Neuronal stem cell (in vitro differentiated cells): ENCODE measurements around the gene ERP44.

Experiments used
- DNase-seq: peaks from one replicate; pipeline ENCODE4 v3.0.0-alpha.2; 2013; ENCODE audit warnings: low spot score
- H2AFZ ChIP-seq: one replicate; pipeline ENCODE4 v1.6.1; 2013; ENCODE audit warnings: mild to moderate bottlenecking, low read length, inconsistent platforms
- H2AK5ac ChIP-seq: 2 replicates; pipeline ENCODE4 v1.6.1; 2013; ENCODE audit warnings: low read depth, mild to moderate bottlenecking, inconsistent platforms, low read length, moderate library complexity, mixed read lengths
- H2BK120ac ChIP-seq: 2 replicates; pipeline ENCODE4 v1.6.1; 2013; ENCODE audit warnings: low read depth, mild to moderate bottlenecking, inconsistent platforms, low read length, moderate library complexity, mixed read lengths
- H2BK12ac ChIP-seq: one replicate; pipeline ENCODE4 v1.6.1; 2013; ENCODE audit warnings: low read length, inconsistent platforms
- H2BK15ac ChIP-seq: 2 replicates; pipeline ENCODE4 v1.6.1; 2013; ENCODE audit warnings: mild to moderate bottlenecking, low read length, inconsistent platforms, mixed read lengths
- H2BK5ac ChIP-seq: one replicate; pipeline ENCODE4 v1.6.1; 2013; ENCODE audit warnings: inconsistent platforms, mild to moderate bottlenecking, low read length, moderate library complexity
- H3K14ac ChIP-seq: one replicate; pipeline ENCODE4 v1.6.1; 2013; ENCODE audit warnings: low read length, inconsistent platforms
- H3K18ac ChIP-seq: 2 replicates; pipeline ENCODE4 v1.6.1; 2013; ENCODE audit warnings: low read length, inconsistent platforms
- H3K23ac ChIP-seq: 2 replicates; pipeline ENCODE4 v1.6.1; 2013; ENCODE audit warnings: low read depth, mild to moderate bottlenecking, mixed read lengths, low read length, inconsistent platforms; ENCODE audit not compliant: poor library complexity
- H3K27ac ChIP-seq: replicated peaks from 3 replicates; pipeline ENCODE4 v1.5.1; 2013; ENCODE audit warnings: low read length, inconsistent platforms
- H3K27me3 ChIP-seq, 3 experiments: 2 replicates each; pipeline ENCODE4 v1.6.1; 2013; ENCODE audit warnings: low read length in 3 of 3, mild to moderate bottlenecking in 2 of 3, inconsistent platforms in 1 of 3, low read depth in 1 of 3, mixed read lengths in 1 of 3, moderate library complexity in 1 of 3; ENCODE audit not compliant: control insufficient read depth in 3 of 3, insufficient read depth in 3 of 3
- H3K36me3 ChIP-seq, 2 donors: replicated peaks in 1 of 2; 2 replicates each; pipeline ENCODE4 v1.6.1; 2013; ENCODE audit warnings: low read length in 2 of 2; ENCODE audit not compliant: control insufficient read depth in 2 of 2, insufficient read depth in 2 of 2
- H3K4ac ChIP-seq: 2 replicates; pipeline ENCODE4 v1.6.1; 2013; ENCODE audit warnings: inconsistent platforms, mild to moderate bottlenecking, low read length, moderate library complexity
- H3K4me1 ChIP-seq, 2 donors: 1 replicate in 1 of 2; 2 replicates in 1 of 2; pipeline ENCODE4 v1.6.1; 2013; ENCODE audit warnings: low read length in 2 of 2, low read depth in 1 of 2; ENCODE audit not compliant: control insufficient read depth in 2 of 2, insufficient read depth in 1 of 2
- H3K4me2 ChIP-seq: one replicate; pipeline ENCODE4 v1.6.1; 2013; ENCODE audit warnings: mild to moderate bottlenecking, low read length, inconsistent platforms; ENCODE audit not compliant: insufficient read depth, poor library complexity, severe bottlenecking
- H3K4me3 ChIP-seq, 2 donors: 2 replicates each; pipeline ENCODE4 v1.5.1; 2013; ENCODE audit warnings: low read length in 2 of 2, mild to moderate bottlenecking in 2 of 2, inconsistent platforms in 1 of 2, moderate library complexity in 1 of 2
- H3K79me1 ChIP-seq: one replicate; pipeline ENCODE4 v1.6.1; 2013; ENCODE audit warnings: low read depth, mild to moderate bottlenecking, inconsistent platforms, low read length, moderate library complexity
- H3K9ac ChIP-seq: one replicate; pipeline ENCODE4 v1.6.1; 2013; ENCODE audit warnings: mild to moderate bottlenecking, low read depth, low read length, inconsistent platforms; ENCODE audit not compliant: poor library complexity
- H3K9me3 ChIP-seq, 2 donors: replicated peaks in 1 of 2; 2 replicates each; pipeline versions ENCODE3 to v1.6.1; 2013; ENCODE audit warnings: low read length in 2 of 2, mild to moderate bottlenecking in 2 of 2, inconsistent platforms in 1 of 2, low read depth in 1 of 2, mixed read lengths in 1 of 2, moderate library complexity in 1 of 2; ENCODE audit not compliant: control insufficient read depth in 2 of 2, insufficient read depth in 1 of 2
- H4K8ac ChIP-seq: one replicate; pipeline ENCODE4 v1.6.1; 2013; ENCODE audit warnings: low read depth, mild to moderate bottlenecking, inconsistent platforms, low read length, moderate library complexity
- H4K91ac ChIP-seq: one replicate; pipeline ENCODE4 v1.6.1; 2013; ENCODE audit warnings: low read length, low read depth, mild to moderate bottlenecking, inconsistent platforms; ENCODE audit not compliant: poor library complexity
- WGBS, 2 donors: extraction: QIAGEN DNeasy Blood & Tissue Kit; methylation state at CpG; one replicate each; pipeline ENCODE4 v1.1.7; 2013; ENCODE audit warnings: missing lambda C conversion rate in 2 of 2, mixed read lengths in 1 of 2; ENCODE audit not compliant: insufficient read length in 2 of 2, insufficient replicate concordance in 1 of 2; ENCODE audit errors: extremely low coverage in 2 of 2; 5-methylcytosine and 5-hydroxymethylcytosine counted together

ERP44 gene

DNA sequence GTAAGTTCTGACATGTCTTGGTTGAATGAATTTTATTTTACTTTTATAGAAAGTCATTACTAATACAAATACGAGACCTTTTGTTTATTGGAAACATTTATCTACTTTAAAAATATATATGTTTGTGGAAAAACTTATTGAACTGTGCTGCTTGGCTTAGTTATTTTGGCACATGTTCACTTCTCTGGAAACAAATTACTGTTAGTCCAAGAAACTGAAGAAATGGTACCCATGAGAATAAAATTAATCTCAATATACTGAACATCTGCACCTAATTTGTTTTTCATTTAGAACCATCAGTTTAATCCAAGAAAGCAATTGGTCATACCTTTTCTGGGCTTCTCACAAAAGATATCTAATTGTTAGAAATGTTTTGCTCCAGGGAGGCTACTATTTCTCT, 32.4 kb upstream of the ERP44 start:
- H3K4ac ChIP-seq, result no peak overlapping the region
- DNase-seq, result no peak
- no peak overlapping the region for H2BK5ac ChIP-seq
- no peaks in the 10 kb centered on the region for H3K9me3 ChIP-seq
- H3K27me3 ChIP-seq, result no peaks in the 10 kb centered on the region
- H2BK120ac ChIP-seq, result no peak overlapping the region
- H2AK5ac ChIP-seq, result no peak overlapping the region
- H2BK15ac ChIP-seq, result no peak overlapping the region
- H3K18ac ChIP-seq, result no peak overlapping the region
- peaks cover 0 to 56% of the 10 kb centered on the region in 2 donors for H3K36me3 ChIP-seq
- H3K14ac ChIP-seq, result no peak overlapping the region
- no peak overlapping the region for H3K9ac ChIP-seq
- no peaks in the 10 kb centered on the region for H3K79me1 ChIP-seq
- H2AFZ ChIP-seq, result no peak overlapping the region
- no peak overlapping the region for H3K4me2 ChIP-seq
- no peak overlapping the region for H3K23ac ChIP-seq
- no peaks in the 10 kb centered on the region for H3K4me1 ChIP-seq
- H2BK12ac ChIP-seq, result no peak overlapping the region
- WGBS, 2 donors, result no CpG with 5 or more reads among the region's 1 CpG
- H4K8ac ChIP-seq, result no peak overlapping the region
- H3K27ac ChIP-seq, result no peak overlapping the region
- H3K4me3 ChIP-seq, result no peak overlapping the region
- no peak overlapping the region for H4K91ac ChIP-seq

DNA sequence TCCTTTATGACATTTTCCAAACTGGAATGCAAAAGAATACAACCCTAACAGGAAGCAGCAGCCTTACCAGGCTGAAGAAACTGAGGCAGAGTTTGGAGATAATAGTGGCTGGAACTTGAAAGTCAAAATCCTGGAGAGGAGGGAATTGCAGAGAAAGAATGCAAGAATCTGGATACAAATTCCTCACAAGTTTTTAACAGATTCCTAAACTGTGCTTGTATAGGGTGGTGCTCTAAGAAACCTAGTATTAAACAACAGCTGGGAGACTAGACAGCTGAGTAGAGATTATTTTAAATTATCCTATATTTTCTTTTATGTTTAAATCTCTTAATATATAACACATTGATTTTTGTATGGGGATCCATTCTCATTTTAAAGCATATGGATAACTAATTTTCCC, 31.0 kb upstream of the ERP44 start:
- Histone ChIP-seq H3K4ac (no peak overlapping the region), H2BK15ac (no peak overlapping the region), H3K23ac (no peak overlapping the region), H3K27me3 (no peaks in the 10 kb centered on the region), H3K4me2 (no peak overlapping the region), H2BK120ac (no peak overlapping the region), H3K36me3 (peaks cover 0 to 62% of the 10 kb centered on the region in 2 donors), H3K79me1 (no peaks in the 10 kb centered on the region), H2BK5ac (no peak overlapping the region), H2AFZ (no peak overlapping the region), H3K9ac (no peak overlapping the region), H2BK12ac (no peak overlapping the region), H3K14ac (no peak overlapping the region), H3K9me3 (no peaks in the 10 kb centered on the region), H3K27ac (no peak overlapping the region), H3K4me1 (no peaks in the 10 kb centered on the region), H4K91ac (no peak overlapping the region), H2AK5ac (no peak overlapping the region), H4K8ac (no peak overlapping the region), H3K18ac (no peak overlapping the region), H3K4me3 (no peak overlapping the region)
- DNase-seq, result no peak

DNA sequence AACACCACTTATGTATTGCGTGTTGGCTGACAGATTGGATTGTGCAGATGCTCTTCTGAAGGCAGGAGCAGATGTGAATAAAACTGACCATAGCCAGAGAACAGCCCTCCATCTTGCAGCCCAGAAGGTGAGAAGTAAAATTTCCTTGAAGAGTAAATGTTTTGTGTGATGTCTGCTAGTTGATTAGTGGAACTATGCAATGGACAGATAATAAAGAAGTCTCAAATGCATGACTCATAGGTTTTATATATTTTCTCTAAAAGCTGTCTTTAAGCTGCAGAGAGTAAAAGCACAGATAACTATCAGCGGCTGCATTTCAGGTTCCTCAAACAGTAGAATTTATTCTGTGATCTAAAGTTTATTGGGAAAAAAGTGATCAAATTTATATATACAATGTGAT, 27.6 kb upstream of the ERP44 start:
- H3K18ac ChIP-seq, result no peak overlapping the region
- H3K4ac ChIP-seq, result no peak overlapping the region
- no peak overlapping the region for H3K23ac ChIP-seq
- no peaks in the 10 kb centered on the region for H3K27me3 ChIP-seq
- no peak overlapping the region for H4K91ac ChIP-seq
- H2BK120ac ChIP-seq, result no peak overlapping the region
- no peak overlapping the region for H2AK5ac ChIP-seq
- no peak overlapping the region for H3K4me3 ChIP-seq
- H2AFZ ChIP-seq, result no peak overlapping the region
- H3K9me3 ChIP-seq, result peaks cover 0 to 10% of the 10 kb centered on the region in 2 donors
- no peak overlapping the region for H2BK15ac ChIP-seq
- no peak overlapping the region for H3K14ac ChIP-seq
- no peak overlapping the region for H2BK12ac ChIP-seq
- H3K9ac ChIP-seq, result no peak overlapping the region
- DNase-seq, result no peak
- H3K4me1 ChIP-seq, result no peaks in the 10 kb centered on the region
- no peak overlapping the region for H3K27ac ChIP-seq
- no peak overlapping the region for H2BK5ac ChIP-seq
- peaks cover 0 to 48% of the 10 kb centered on the region in 2 donors for H3K36me3 ChIP-seq
- H3K4me2 ChIP-seq, result no peak overlapping the region
- H3K79me1 ChIP-seq, result no peaks in the 10 kb centered on the region
- no peak overlapping the region for H4K8ac ChIP-seq
- WGBS, 2 donors, result no CpG with 5 or more reads among the region's 2 CpGs

DNA sequence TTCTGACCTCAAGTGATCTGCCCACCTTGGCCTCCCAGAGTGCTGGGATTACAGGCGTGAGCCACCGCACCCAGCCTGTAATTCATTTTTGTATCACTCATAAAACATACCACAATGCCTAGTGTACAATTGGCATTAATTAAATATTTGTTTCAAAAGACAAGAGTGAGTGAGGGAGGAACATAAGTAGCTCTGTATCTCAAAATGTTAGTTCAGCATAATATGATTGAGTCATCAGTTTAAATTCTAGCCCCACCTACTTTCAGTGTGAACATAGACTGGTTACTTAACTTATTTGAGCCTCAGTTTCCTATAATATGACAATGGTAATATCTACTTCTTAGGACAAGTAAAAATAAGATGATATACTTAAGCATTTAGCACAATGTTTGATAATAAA, 27.1 kb upstream of the ERP44 start:
- H2BK120ac ChIP-seq, result no peak overlapping the region
- H3K4ac ChIP-seq, result no peak overlapping the region
- H3K9me3 ChIP-seq, result peaks cover 0 to 10% of the 10 kb centered on the region in 2 donors
- H3K18ac ChIP-seq, result no peak overlapping the region
- DNase-seq, result no peak
- H2AFZ ChIP-seq, result no peak overlapping the region
- no peak overlapping the region for H3K27ac ChIP-seq
- no peak overlapping the region for H4K8ac ChIP-seq
- no peak overlapping the region for H2BK5ac ChIP-seq
- no peak overlapping the region for H3K23ac ChIP-seq
- H3K36me3 ChIP-seq, result peaks cover 0 to 49% of the 10 kb centered on the region in 2 donors
- no peaks in the 10 kb centered on the region for H3K79me1 ChIP-seq
- no peak overlapping the region for H2BK15ac ChIP-seq
- WGBS, 2 donors, result no CpG with 5 or more reads among the region's 2 CpGs
- H3K4me2 ChIP-seq, result no peak overlapping the region
- H2BK12ac ChIP-seq, result no peak overlapping the region
- no peak overlapping the region for H2AK5ac ChIP-seq
- no peak overlapping the region for H3K4me3 ChIP-seq
- H3K9ac ChIP-seq, result no peak overlapping the region
- no peak overlapping the region for H3K14ac ChIP-seq
- H3K27me3 ChIP-seq, result no peaks in the 10 kb centered on the region
- H4K91ac ChIP-seq, result no peak overlapping the region
- H3K4me1 ChIP-seq, result no peaks in the 10 kb centered on the region
